Neural crest cell (in vitro differentiated cells): ENCODE measurements around the gene PDLIM4. TPM values are rescaled to one million over a fixed set of nuclear protein-coding genes. Genes with fewer than 3 reads are reported as not detected.

Experiments used
- DNase-seq: peaks from one replicate; pipeline ENCODE4 v3.0.0; 2021; ENCODE audit warnings: low read depth, mixed read lengths, low spot score
- H3K27ac Mint-ChIP-seq: one replicate; pipeline ENCODE4 v1.8.0; 2021; ENCODE audit warnings: mild to moderate bottlenecking, mixed read lengths; ENCODE audit not compliant: unreplicated experiment
- H3K27me3 Mint-ChIP-seq: 2 replicates; pipeline ENCODE4 v1.8.0; 2021; ENCODE audit warnings: low read depth, mild to moderate bottlenecking, mixed read lengths
- H3K36me3 Mint-ChIP-seq: 2 replicates; pipeline ENCODE4 v1.8.0; 2021; ENCODE audit warnings: low read depth, mild to moderate bottlenecking, mixed read lengths
- H3K4me1 Mint-ChIP-seq: 2 replicates; pipeline ENCODE4 v1.8.0; 2021; ENCODE audit warnings: mixed read lengths
- H3K4me3 Mint-ChIP-seq: one replicate; pipeline ENCODE4 v1.8.0; 2021; ENCODE audit warnings: mild to moderate bottlenecking, mixed read lengths
- H3K9me3 Mint-ChIP-seq: 2 replicates; pipeline ENCODE4 v1.8.0; 2021; ENCODE audit warnings: mixed read lengths
- total RNA-seq: library from RNA; stranded (reverse); gene quantifications from 2 replicates; pipeline ENCODE4 v1.2.1, GENCODE V29; 2021
- TF ChIP-seq, protein P1 (sequence below): fragments of 200-600 bp; sonication (generic); conservative IDR thresholded peaks from 2 replicates; pipeline ENCODE4 v1.5.0; 2021; ENCODE audit warnings: antibody characterized with exemption, mild to moderate bottlenecking

Gene PDLIM4
- total RNA-seq, 1 donor from 2014 or later = 38.0 TPM

DNA sequence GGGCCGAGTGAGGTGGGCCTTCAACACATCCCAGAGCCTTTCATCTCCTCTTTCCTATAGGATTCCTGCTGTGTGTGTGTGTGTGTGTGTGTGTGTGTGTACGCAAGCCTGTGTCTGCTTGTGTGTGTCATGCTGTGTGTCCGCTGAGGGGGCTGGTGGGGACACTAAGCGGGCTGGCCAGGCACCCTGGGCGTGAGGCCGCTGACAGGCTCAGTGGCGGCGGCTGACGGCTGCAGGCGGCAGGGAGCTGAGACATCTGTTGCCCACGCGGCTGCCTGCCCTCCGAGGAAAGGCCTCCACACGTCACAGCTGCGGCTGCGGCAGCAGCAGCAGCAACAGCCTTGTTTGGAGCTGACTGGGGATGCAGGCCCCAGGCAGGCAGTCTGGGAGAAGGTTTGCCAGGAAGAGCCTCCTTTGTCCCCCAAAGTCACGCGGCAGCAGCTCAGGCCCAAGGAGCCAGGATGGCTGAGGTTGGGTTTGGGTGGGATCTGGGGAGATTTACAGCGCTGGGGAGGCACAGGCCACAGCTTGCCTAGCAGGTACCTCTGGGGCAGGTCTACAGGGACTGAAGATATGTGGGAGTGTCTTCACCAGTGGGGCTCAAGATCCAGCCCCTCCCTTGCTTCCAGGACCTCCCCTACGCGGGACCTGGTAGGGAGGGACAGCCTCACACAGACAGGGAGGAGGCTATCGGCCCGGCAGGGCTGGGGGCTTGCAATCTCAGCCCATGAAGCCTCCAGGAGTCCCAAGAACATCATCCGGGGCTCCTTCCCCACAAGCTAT is 1.8 kb downstream of the PDLIM4 start:
- H3K4me3 Mint-ChIP-seq = peak overlapping the region; percentile 84
- H3K9me3 Mint-ChIP-seq = no peaks in the 10 kb centered on the region
- peaks cover 3% of the 10 kb centered on the region for H3K36me3 Mint-ChIP-seq
- H3K27ac Mint-ChIP-seq = peak overlapping the region; percentile 96
- no peaks in the 10 kb centered on the region for H3K27me3 Mint-ChIP-seq
- peaks cover 45% of the 10 kb centered on the region for H3K4me1 Mint-ChIP-seq
- peak; percentile 36 for DNase-seq
- TF ChIP-seq, protein P1, sequence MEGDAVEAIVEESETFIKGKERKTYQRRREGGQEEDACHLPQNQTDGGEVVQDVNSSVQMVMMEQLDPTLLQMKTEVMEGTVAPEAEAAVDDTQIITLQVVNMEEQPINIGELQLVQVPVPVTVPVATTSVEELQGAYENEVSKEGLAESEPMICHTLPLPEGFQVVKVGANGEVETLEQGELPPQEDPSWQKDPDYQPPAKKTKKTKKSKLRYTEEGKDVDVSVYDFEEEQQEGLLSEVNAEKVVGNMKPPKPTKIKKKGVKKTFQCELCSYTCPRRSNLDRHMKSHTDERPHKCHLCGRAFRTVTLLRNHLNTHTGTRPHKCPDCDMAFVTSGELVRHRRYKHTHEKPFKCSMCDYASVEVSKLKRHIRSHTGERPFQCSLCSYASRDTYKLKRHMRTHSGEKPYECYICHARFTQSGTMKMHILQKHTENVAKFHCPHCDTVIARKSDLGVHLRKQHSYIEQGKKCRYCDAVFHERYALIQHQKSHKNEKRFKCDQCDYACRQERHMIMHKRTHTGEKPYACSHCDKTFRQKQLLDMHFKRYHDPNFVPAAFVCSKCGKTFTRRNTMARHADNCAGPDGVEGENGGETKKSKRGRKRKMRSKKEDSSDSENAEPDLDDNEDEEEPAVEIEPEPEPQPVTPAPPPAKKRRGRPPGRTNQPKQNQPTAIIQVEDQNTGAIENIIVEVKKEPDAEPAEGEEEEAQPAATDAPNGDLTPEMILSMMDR = no peak

DNA sequence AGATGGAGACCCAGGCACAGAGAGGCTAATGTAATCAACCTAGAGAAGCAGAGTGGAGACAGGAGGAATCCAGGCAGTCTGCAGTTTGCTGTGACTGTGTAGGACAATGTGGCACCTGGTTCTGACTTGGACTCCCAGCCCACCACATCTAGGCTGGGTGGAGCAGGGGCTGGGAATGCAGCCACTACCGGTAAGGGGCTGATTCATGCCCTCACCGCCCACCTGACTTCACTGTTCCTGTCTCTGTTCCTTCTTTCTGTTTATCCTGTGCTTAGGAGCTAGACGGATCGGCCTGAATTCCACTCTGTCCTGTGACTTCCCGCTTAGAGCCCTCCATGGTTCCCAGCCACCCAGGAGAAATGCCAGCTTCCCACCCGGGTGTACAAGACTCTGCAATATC is 2.6 kb downstream of the PDLIM4 start:
- Mint-ChIP-seq H3K36me3 (peaks cover 3% of the 10 kb centered on the region), H3K27ac (peak overlapping the region; percentile 10), H3K4me1 (peaks cover 53% of the 10 kb centered on the region), H3K9me3 (no peaks in the 10 kb centered on the region), H3K27me3 (no peaks in the 10 kb centered on the region), H3K4me3 (peak overlapping the region; percentile 84)
- TF ChIP-seq, protein P1 = no peak
- DNase-seq = no peak

DNA sequence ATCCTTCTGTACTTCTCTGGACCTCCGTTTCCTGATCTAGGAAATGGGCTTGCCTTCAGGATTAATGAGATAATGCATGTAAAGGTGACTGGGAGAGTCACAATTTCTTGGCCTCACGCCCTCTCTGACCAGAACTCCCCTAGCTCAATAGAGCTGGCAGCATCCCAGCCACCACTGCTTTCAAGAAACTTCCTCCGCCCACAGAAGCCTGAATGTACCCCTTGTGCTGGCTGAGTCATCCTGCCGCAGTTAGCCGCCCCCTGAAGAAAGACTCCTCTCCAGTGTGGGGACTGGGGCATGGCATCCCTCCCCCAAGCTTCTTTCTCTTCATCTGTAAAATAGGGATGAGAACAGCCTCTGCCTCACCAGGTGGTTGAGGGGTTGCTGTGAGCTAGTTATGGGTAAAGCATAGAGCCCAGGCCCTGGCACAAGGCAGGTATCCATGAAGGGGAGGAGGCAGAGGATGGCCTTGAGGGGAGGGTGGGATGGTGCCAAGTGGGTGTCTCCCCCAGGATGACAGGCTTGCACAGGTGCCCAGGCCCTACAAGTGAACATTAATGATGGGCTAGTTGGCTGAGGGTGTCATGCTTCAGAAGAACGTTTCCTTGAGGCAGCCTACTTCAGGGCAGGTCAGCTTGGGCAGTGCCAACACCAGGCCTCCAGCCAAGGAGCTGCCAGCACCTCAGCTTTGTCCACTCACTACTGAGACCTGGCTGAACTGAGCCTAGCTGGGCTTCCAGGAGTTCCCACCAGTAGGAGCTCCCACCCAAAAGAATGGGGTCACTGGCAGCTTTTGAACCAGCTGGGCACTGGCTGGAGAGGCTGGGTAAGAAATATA is 3.4 kb downstream of the PDLIM4 start:
- peak overlapping the region; percentile 84 for H3K4me3 Mint-ChIP-seq

DNA sequence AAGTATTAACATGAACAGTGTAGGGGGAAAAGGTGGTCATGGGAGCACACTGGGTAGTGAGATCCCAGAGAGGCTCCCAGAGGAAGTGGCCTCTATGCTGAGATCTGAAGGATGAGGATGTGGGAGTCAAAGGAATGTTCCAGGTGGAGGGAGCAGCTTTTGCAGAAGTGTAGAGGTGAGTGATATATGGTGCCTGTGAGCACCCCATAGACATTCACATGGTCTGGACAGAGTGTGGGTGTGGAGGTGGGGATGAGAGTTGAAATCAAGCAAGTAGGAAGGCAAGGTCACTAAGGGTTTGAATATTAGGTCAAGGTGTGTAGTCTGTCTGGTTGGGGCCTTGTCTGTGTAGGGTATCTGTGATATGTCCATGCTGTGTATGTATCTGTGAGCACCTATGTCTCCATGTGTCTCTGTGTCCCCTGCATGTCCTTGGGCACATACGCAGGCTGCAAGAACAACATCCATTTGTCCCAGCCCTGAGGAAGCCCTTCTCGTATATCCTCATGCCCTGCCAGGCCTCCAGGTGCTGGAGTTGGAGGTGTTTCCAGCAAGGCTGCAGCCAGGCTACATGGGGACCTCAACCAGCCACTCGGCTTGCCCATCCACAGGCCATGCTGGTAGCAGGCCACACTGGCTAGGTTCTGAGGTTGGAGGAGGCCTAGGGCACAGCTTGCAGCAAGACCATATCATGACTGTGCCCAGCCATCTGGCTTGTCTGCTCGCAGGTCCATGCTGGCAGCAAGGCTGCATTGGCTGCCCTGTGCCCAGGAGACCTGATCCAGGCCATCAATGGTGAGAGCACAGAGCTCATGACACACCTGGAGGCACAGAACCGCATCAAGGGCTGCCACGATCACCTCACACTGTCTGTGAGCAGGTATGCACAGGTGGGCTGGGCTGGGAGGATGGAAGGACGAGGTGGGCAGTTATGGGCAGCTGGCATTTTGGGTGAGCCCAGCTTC is 4.7 kb downstream of the PDLIM4 start:
- Mint-ChIP-seq H3K4me1 (peaks cover 66% of the 10 kb centered on the region), H3K4me3 (peak overlapping the region; percentile 20)

More for the DNA sequence above, 3.4 kb downstream of the PDLIM4 start:
- Mint-ChIP-seq H3K4me1 (peaks cover 58% of the 10 kb centered on the region), H3K27ac (peak overlapping the region; percentile 10), H3K9me3 (no peaks in the 10 kb centered on the region), H3K27me3 (no peaks in the 10 kb centered on the region), H3K36me3 (peaks cover 3% of the 10 kb centered on the region)
- DNase-seq = no peak
- TF ChIP-seq, protein P1 = no peak

More for the DNA sequence above, 4.7 kb downstream of the PDLIM4 start:
- H3K36me3 Mint-ChIP-seq = peaks cover 7% of the 10 kb centered on the region
- no peaks in the 10 kb centered on the region for H3K9me3 Mint-ChIP-seq
- DNase-seq = no peak
- peak overlapping the region; percentile 38 for H3K27ac Mint-ChIP-seq
- TF ChIP-seq, protein P1 = no peak
- H3K27me3 Mint-ChIP-seq = no peaks in the 10 kb centered on the region
